SK-N-MC (cell line): ENCODE results near the gene ACRV1.

Source experiments
- DNase-seq: peaks from one replicate; pipeline ENCODE4 v3.0.0-alpha.2; 2011; ENCODE audit warnings: low read depth, low spot score
- H3K27ac ChIP-seq: fragments of 200-600 bp; sonication (generic); 2 replicates; pipeline ENCODE4 v1.5.1; 2016; ENCODE audit warnings: mixed run types
- H3K36me3 ChIP-seq: fragments of 200-600 bp; sonication (generic); 2 replicates; pipeline ENCODE4 v1.6.1; 2017; ENCODE audit warnings: antibody characterized with exemption, low read length, mixed read lengths; ENCODE audit not compliant: insufficient read depth
- H3K4me3 ChIP-seq: fragments of 200-600 bp; sonication (generic); 2 replicates; pipeline ENCODE4 v1.5.1; 2016
- H3K9ac ChIP-seq: fragments of 200-600 bp; sonication (generic); 2 replicates; pipeline ENCODE4 v1.8.0; 2017; ENCODE audit warnings: mixed run types, mixed read lengths; ENCODE audit not compliant: insufficient read length
- H3K9me3 ChIP-seq: fragments of 200-600 bp; sonication (generic); 2 replicates; pipeline ENCODE4 v1.6.1; 2017; ENCODE audit warnings: low read depth, mild to moderate bottlenecking, antibody characterized with exemption, low read length, moderate library complexity, mixed read lengths
- EZH2 ChIP-seq: fragments of 200-600 bp; sonication (generic); IDR thresholded peaks from one replicate; pipeline ENCODE4 v1.6.1; 2017; ENCODE audit warnings: antibody characterized with exemption
- FOXP2 ChIP-seq: optimal IDR thresholded peaks from 2 replicates; pipeline ENCODE3; 2011; ENCODE audit warnings: mild to moderate bottlenecking, moderate library complexity; ENCODE audit not compliant: insufficient read depth; ENCODE audit errors: extremely low read length, control extremely low read depth
- POLR2AphosphoS5 ChIP-seq: IDR thresholded peaks from 2 replicates; pipeline ENCODE4 v1.6.1; 2012; ENCODE audit warnings: mild to moderate bottlenecking, low read depth, low read length, borderline replicate concordance

Gene ACRV1

DNA sequence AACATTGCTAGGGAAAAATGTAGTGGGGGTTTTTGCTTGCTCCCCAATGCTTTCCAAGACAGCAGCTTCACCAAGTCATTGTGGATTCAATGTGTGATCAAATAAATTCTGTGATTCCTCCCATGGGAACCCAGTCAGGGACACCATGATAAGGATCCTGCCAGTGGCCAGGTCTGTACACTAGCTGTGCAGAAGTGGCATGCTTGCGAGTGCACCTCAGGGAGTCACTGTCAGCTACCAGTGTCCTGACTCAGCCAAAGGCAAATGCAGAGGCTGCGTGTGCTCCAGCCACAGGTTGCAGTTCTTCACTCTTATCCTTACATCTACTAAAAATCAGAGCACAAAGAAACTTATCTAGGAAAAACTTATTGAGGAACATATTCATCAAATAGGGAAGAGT, 9.4 kb upstream of the ACRV1 start:
- TF ChIP-seq POLR2AphosphoS5 = no peak
- TF ChIP-seq EZH2 = no peak
- TF ChIP-seq FOXP2 = no peak
- H3K9me3 ChIP-seq = no peaks in the 10 kb centered on the region

GRCh38 chr11:125689274-125689859, 8.7 kb upstream of the ACRV1 start:
- Histone ChIP-seq H3K36me3 (no peaks in the 10 kb centered on the region), H3K27ac (no peak overlapping the region), H3K9ac (no peak overlapping the region), H3K4me3 (no peak overlapping the region), H3K9me3 (no peaks in the 10 kb centered on the region)
- DNase-seq = no peak
- no peak for TF ChIP-seq FOXP2
- TF ChIP-seq POLR2AphosphoS5 = no peak
- TF ChIP-seq EZH2 = no peak

More for the DNA sequence above, 9.4 kb upstream of the ACRV1 start:
- Histone ChIP-seq H3K9ac (no peak overlapping the region), H3K36me3 (no peaks in the 10 kb centered on the region), H3K27ac (no peak overlapping the region), H3K4me3 (no peak overlapping the region)
- DNase-seq = no peak

GRCh38 chr11:125688632-125689031, 8.0 kb upstream of the ACRV1 start:
- Histone ChIP-seq H3K9ac (no peak overlapping the region), H3K36me3 (no peaks in the 10 kb centered on the region), H3K4me3 (no peak overlapping the region), H3K9me3 (no peaks in the 10 kb centered on the region), H3K27ac (no peak overlapping the region)
- no peak for DNase-seq
- no peak for TF ChIP-seq FOXP2
- TF ChIP-seq EZH2 = no peak
- TF ChIP-seq POLR2AphosphoS5 = no peak

- H3K36me3 ChIP-seq = no peaks in the 10 kb centered on the region
- no peaks in the 10 kb centered on the region for H3K9me3 ChIP-seq
- TF ChIP-seq EZH2 (no peak), FOXP2 (no peak), POLR2AphosphoS5 (no peak)
- no peak overlapping the region for H3K9ac ChIP-seq
- H3K27ac ChIP-seq = no peak overlapping the region
- no peak overlapping the region for H3K4me3 ChIP-seq
- no peak for DNase-seq
Measured at GRCh38 chr11:125688066-125688465, 7.4 kb upstream of the ACRV1 start.

DNA sequence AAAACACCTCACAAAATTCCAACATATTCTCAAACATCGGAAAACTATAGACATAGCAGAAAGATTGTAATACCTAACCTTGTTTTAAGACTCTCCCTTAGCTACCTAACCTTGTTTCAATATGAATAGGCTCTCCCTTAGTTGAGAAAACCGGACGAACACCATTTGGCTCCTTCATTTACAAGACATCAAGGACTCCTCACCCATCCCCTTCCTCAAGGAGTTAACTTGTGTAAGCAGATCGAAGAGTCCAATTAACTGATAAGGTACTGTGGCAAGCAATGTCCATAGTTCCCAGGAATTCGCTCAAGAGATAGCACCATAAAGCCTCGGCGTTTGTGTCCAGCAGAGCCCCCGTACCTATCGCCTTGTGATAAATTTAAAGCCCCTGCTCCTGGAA, 4.6 kb upstream of the ACRV1 start:
- no peak for DNase-seq
- H3K4me3 ChIP-seq = no peak overlapping the region
- H3K9ac ChIP-seq = no peak overlapping the region
- TF ChIP-seq POLR2AphosphoS5 (no peak), EZH2 (no peak), FOXP2 (no peak)
- H3K9me3 ChIP-seq = no peaks in the 10 kb centered on the region
- no peak overlapping the region for H3K27ac ChIP-seq
- H3K36me3 ChIP-seq = no peaks in the 10 kb centered on the region

DNA sequence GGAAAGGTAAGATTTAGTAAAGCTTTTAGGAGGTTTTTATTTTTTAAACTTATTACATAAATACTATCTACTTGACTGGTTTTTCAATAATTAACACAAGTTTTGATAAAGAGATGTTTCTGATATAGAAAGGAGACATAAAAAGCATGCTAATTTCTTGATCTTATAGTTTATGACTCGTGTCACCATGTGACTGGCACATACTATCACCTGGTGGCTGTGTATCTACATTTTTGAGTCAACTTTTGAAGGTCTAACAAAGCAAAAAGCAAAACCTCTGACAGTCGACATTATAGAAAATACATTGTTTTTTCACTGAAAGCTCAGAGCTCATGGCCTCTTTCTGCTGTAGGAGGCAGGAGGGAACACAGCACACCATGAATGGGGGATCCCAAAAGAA, 810 bp downstream of the ACRV1 start:
- no peak for TF ChIP-seq EZH2
- no peak overlapping the region for H3K4me3 ChIP-seq
- H3K9ac ChIP-seq = no peak overlapping the region
- H3K36me3 ChIP-seq = peaks cover 22% of the 10 kb centered on the region
- H3K27ac ChIP-seq = no peak overlapping the region
- no peaks in the 10 kb centered on the region for H3K9me3 ChIP-seq
- DNase-seq = no peak

DNA sequence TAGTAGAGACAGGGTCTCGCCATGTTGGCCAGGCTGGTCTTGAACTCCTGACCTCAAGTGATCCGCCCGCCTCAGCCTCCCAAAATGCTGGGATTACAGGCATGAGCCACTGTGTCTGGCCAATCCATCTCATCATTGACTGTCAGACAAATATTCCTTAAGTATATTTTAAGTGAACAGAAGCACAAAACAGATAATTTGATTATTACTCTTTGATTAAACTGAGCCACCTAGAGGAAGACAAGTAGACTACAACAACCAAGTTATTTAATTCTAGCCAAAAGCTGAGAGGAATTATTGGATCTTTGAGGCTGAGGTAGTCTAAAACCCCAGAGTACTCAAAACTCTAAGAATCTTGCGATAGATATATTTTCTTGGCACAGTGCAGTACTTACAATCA, 1.2 kb downstream of the ACRV1 start:
- Histone ChIP-seq H3K9me3 (no peaks in the 10 kb centered on the region), H3K4me3 (no peak overlapping the region), H3K27ac (no peak overlapping the region), H3K36me3 (peaks cover 22% of the 10 kb centered on the region), H3K9ac (no peak overlapping the region)
- TF ChIP-seq POLR2AphosphoS5 (no peak), EZH2 (no peak), FOXP2 (no peak)
- no peak for DNase-seq

GRCh38 chr11:125675196-125675595, 5.5 kb downstream of the ACRV1 start:
- TF ChIP-seq POLR2AphosphoS5 (no peak), EZH2 (no peak), FOXP2 (no peak)
- peaks cover 22% of the 10 kb centered on the region for H3K36me3 ChIP-seq

DNA sequence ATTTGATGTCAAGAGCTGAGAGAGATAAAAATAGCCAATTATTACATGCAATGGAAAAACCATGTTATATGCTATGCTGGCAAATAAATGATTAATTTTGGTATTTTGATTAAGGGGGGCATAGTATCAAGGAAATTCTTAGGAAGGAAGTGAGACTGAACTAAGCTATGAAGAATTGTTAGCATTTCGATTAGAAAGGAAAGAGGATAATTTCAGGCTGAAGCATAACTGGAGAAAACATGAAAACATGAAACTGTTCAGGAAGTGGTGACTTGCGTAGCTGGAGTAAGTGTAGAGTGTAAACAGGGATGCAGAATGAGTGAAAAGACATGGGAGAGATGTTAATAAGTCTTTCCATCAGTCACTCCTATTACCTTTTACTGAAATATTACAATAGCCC, 6.4 kb downstream of the ACRV1 start:
- Histone ChIP-seq H3K9ac (no peak overlapping the region), H3K36me3 (peaks cover 22% of the 10 kb centered on the region), H3K27ac (no peak overlapping the region), H3K9me3 (no peaks in the 10 kb centered on the region), H3K4me3 (no peak overlapping the region)
- DNase-seq = no peak
- no peak for TF ChIP-seq EZH2
- TF ChIP-seq POLR2AphosphoS5 = no peak
- TF ChIP-seq FOXP2 = no peak

More at GRCh38 chr11:125675196-125675595, 5.5 kb downstream of the ACRV1 start:
- no peak for DNase-seq
- H3K27ac ChIP-seq = no peak overlapping the region
- no peak overlapping the region for H3K9ac ChIP-seq
- H3K9me3 ChIP-seq = no peaks in the 10 kb centered on the region
- no peak overlapping the region for H3K4me3 ChIP-seq
